ENCODE measurements around the gene CACNG8.

DNA sequence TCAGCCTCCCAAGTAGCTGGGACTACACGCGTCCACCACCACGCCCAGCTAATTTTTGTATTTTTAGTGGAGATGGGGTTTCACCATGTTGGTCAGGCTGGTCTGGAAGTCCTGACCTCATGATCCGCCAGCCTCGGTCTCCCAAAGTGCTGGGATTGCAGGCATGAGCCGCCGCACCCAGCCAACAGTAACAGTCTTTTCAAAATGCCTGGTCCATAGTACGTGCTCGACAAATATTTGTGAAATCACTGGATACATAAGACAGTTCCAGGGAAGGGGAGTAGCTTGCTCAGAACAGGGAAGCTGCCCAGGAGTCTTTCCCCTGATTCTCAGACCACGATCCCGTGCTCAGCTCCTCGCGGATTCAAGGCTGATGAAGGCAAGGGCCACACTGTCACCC lies 59.2 kb downstream of the CACNG8 start:
- TF ChIP-seq EZH2 (IDR thresholded peaks at IDR 0.05; ENCODE audit: insufficient read depth, poor library complexity, severe bottlenecking) (no peak), EZH2phosphoT487 (IDR thresholded peaks at IDR 0.05; ENCODE audit: insufficient read depth, low read depth) (no peak)

All from GM23248 (cell line).